NCI-H2227 (cell line): ENCODE measurements around the gene TFAP2D.
A peak's percentile ranks its signal among the peaks of the same experiment; 100 is the strongest.

ENCODE experiments used
- DNase-seq: peaks from one replicate; lab custom pipeline; 2025; ENCODE audit not compliant: unreplicated experiment; lab: John Stamatoyannopoulos, UW

TFAP2D gene

GRCh38 chr6:50718566-50718965, 5.2 kb downstream of the TFAP2D start:
- no peak for DNase-seq

- no peak for DNase-seq
Measured at GRCh38 chr6:50720623-50721022, 7.3 kb downstream of the TFAP2D start.

- DNase-seq: no peak
Measured at GRCh38 chr6:50721978-50722377, 8.7 kb downstream of the TFAP2D start.

GRCh38 chr6:50722829-50723554, 9.7 kb downstream of the TFAP2D start:
- no peak for DNase-seq

- peak; percentile 2 for DNase-seq
Measured at GRCh38 chr6:50724381-50725124, 11.2 kb downstream of the TFAP2D start.

GRCh38 chr6:50734488-50734887, 21.2 kb downstream of the TFAP2D start:
- no peak for DNase-seq

GRCh38 chr6:50742161-50742560, 28.8 kb downstream of the TFAP2D start:
- no peak for DNase-seq

- DNase-seq: no peak
Measured at GRCh38 chr6:50744976-50745375, 31.6 kb downstream of the TFAP2D start.

- no peak for DNase-seq
Measured at GRCh38 chr6:50762798-50763197, 49.5 kb downstream of the TFAP2D start.

- no peak for DNase-seq
Measured at GRCh38 chr6:50778696-50779095, 65.4 kb downstream of the TFAP2D start.

GRCh38 chr6:50780382-50780781, 67.1 kb downstream of the TFAP2D start:
- DNase-seq: no peak

- DNase-seq: no peak
Measured at GRCh38 chr6:50785921-50786320, 72.6 kb downstream of the TFAP2D start.

- DNase-seq: peak; percentile 57
Measured at GRCh38 chr6:50791900-50792508, 78.7 kb downstream of the TFAP2D start.

- no peak for DNase-seq
Measured at GRCh38 chr6:50792771-50793170, 79.4 kb downstream of the TFAP2D start.

- no peak for DNase-seq
Measured at GRCh38 chr6:50795574-50795973, 82.2 kb downstream of the TFAP2D start.

GRCh38 chr6:50804283-50804682, 91.0 kb downstream of the TFAP2D start:
- no peak for DNase-seq

GRCh38 chr6:50807035-50807434, 93.7 kb downstream of the TFAP2D start:
- DNase-seq: no peak

GRCh38 chr6:50815436-50816114, 102.2 kb downstream of the TFAP2D start:
- no peak for DNase-seq

- peak; percentile 79 for DNase-seq
Measured at GRCh38 chr6:50816115-50816675, 102.9 kb downstream of the TFAP2D start.

GRCh38 chr6:50816947-50817645, 103.8 kb downstream of the TFAP2D start:
- no peak for DNase-seq

GRCh38 chr6:50817646-50817950, 104.3 kb downstream of the TFAP2D start:
- DNase-seq: no peak
